Smooth muscle cell (in vitro differentiated cells): ENCODE data around the gene GPR139. TPM values are rescaled to one million over a fixed set of nuclear protein-coding genes. Genes with fewer than 3 reads are reported as not detected.

ENCODE experiments used
- DNase-seq: peaks from one replicate; lab custom pipeline; 2025; ENCODE audit not compliant: unreplicated experiment; lab: John Stamatoyannopoulos, UW
- H2AFZ ChIP-seq: fragments of 200-600 bp; sonication (generic); 2 replicates; pipeline ENCODE4 v1.6.0; 2016; ENCODE audit warnings: antibody characterized with exemption, low read depth, mild to moderate bottlenecking
- H3F3A ChIP-seq: fragments of 200-600 bp; sonication (generic); 2 replicates; pipeline ENCODE4 v1.6.0; 2017; ENCODE audit warnings: antibody characterized with exemption, low read depth
- H3K27ac ChIP-seq: fragments of 200-600 bp; sonication (generic); 2 replicates; pipeline ENCODE4 v1.5.1; 2016; ENCODE audit warnings: low read depth, mild to moderate bottlenecking
- H3K27me3 ChIP-seq: fragments of 200-600 bp; sonication (generic); 2 replicates; pipeline ENCODE4 v1.6.1; 2016; ENCODE audit warnings: low read depth, mild to moderate bottlenecking
- H3K36me3 ChIP-seq: fragments of 200-600 bp; sonication (generic); 2 replicates; pipeline ENCODE4 v1.5.1; 2016; ENCODE audit warnings: low read depth
- H3K4me1 ChIP-seq: fragments of 200-600 bp; sonication (generic); 2 replicates; pipeline ENCODE4 v1.5.1; 2016; ENCODE audit warnings: low read depth
- H3K4me2 ChIP-seq: fragments of 200-600 bp; sonication (generic); 2 replicates; pipeline ENCODE4 v1.6.0; 2016; ENCODE audit warnings: mild to moderate bottlenecking
- H3K4me3 ChIP-seq: fragments of 200-600 bp; sonication (generic); 2 replicates; pipeline ENCODE4 v1.5.1; 2016; ENCODE audit warnings: mild to moderate bottlenecking
- H3K79me2 ChIP-seq: fragments of 200-600 bp; sonication (generic); 2 replicates; pipeline ENCODE4 v1.6.0; 2016; ENCODE audit warnings: low read depth, mild to moderate bottlenecking
- H3K9ac ChIP-seq: fragments of 200-600 bp; sonication (generic); 2 replicates; pipeline ENCODE4 v1.6.0; 2016; ENCODE audit warnings: low read depth
- H3K9me3 ChIP-seq: fragments of 200-600 bp; sonication (generic); replicated peaks from 2 replicates; pipeline ENCODE4 v1.5.1; 2016; ENCODE audit warnings: low read depth
- H4K20me1 ChIP-seq: fragments of 200-600 bp; sonication (generic); 2 replicates; pipeline ENCODE4 v1.6.0; 2016; ENCODE audit warnings: low read depth
- CTCF ChIP-seq: fragments of 200-600 bp; sonication (generic); IDR thresholded peaks from 2 replicates; pipeline ENCODE4 v1.5.1; 2017; ENCODE audit warnings: borderline replicate concordance, mild to moderate bottlenecking, antibody characterized with exemption; ENCODE audit not compliant: insufficient read depth, poor library complexity, severe bottlenecking
- whole genome bisulfite sequencing: methylation state at CpG from one replicate; pipeline ENCODE4 v1.1.7; 2016; ENCODE audit warnings: low lambda C conversion rate; 5-methylcytosine and 5-hydroxymethylcytosine counted together
- polyA plus RNA-seq: library from polyadenylated mRNA; unstranded; fragments of >200 nt; fragmentation: Nextera tagmentation; extraction: Ambion mirVana; gene quantifications from 2 replicates; pipeline ENCODE4 v1.2.1, GENCODE V29; 2016
- total RNA-seq: library from RNA; depleted of rRNA; stranded (reverse); fragments of >200 nt; gene quantifications from 2 replicates; pipeline ENCODE4 v1.2.3, GENCODE V29; 2014

GPR139 gene
- total and polyA plus RNA-seq, 2 experiments from 2014 or later: not detected

DNA sequence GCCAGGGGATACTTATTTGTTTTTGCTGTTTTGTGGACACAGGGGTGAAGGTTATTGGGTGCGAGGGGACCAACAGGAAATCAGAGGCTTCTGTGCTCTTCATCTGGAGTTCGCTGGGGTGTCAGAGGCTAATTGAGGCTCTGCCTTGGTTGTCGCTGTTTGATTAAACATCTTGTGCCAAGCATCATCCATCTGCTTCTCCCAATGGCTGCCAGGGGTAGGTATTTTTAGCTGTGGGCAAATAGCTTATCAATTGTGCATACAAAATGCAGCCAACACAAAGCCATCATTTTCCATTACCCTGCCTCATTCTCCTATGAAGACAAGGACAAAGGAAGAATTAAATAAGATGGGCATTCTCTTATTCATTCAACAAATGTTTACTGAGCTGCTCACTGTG, 27.8 kb downstream of the GPR139 start:
- Histone ChIP-seq H2AFZ (no peak overlapping the region), H3F3A (no peaks in the 10 kb centered on the region), H3K9ac (no peak overlapping the region), H3K4me2 (no peak overlapping the region), H3K9me3 (no peaks in the 10 kb centered on the region), H4K20me1 (no peaks in the 10 kb centered on the region), H3K27me3 (peaks cover 3% of the 10 kb centered on the region), H3K27ac (no peak overlapping the region), H3K4me3 (no peak overlapping the region), H3K79me2 (no peaks in the 10 kb centered on the region), H3K4me1 (no peaks in the 10 kb centered on the region), H3K36me3 (no peaks in the 10 kb centered on the region)
- DNase-seq: no peak
- TF ChIP-seq CTCF: no peak
- 85% methylated on average over 3 of the region's 3 CpGs for WGBS

DNA sequence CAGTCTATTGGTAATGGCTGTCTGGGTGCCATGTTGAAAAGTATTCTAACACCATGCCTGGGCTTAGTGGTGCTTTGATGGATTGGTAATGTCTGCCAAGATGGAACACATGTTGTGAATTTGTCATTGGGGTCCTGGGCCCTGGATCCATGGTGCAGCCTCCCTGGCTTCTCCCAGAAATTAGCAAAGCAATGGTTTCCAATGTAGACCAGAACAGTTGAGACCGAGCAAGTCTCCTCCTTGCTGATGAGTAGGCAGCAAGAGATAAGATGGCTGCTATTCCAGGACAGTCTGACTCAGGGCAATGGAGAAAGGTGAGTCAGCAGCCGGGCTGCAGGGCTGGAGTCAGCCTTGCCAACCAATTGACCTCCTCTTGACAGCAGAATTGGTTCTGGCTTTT, 30.8 kb downstream of the GPR139 start:
- Histone ChIP-seq H3K4me2 (no peak overlapping the region), H3K79me2 (no peaks in the 10 kb centered on the region), H3K27ac (no peak overlapping the region), H3K4me3 (no peak overlapping the region), H3F3A (no peaks in the 10 kb centered on the region), H2AFZ (no peak overlapping the region), H3K36me3 (no peaks in the 10 kb centered on the region), H3K9ac (no peak overlapping the region), H3K4me1 (no peaks in the 10 kb centered on the region), H3K9me3 (no peaks in the 10 kb centered on the region), H3K27me3 (peaks cover 15% of the 10 kb centered on the region), H4K20me1 (no peaks in the 10 kb centered on the region)
- WGBS: 36% methylated on average over 2 of the region's 2 CpGs
- no peak for TF ChIP-seq CTCF
- no peak for DNase-seq

DNA sequence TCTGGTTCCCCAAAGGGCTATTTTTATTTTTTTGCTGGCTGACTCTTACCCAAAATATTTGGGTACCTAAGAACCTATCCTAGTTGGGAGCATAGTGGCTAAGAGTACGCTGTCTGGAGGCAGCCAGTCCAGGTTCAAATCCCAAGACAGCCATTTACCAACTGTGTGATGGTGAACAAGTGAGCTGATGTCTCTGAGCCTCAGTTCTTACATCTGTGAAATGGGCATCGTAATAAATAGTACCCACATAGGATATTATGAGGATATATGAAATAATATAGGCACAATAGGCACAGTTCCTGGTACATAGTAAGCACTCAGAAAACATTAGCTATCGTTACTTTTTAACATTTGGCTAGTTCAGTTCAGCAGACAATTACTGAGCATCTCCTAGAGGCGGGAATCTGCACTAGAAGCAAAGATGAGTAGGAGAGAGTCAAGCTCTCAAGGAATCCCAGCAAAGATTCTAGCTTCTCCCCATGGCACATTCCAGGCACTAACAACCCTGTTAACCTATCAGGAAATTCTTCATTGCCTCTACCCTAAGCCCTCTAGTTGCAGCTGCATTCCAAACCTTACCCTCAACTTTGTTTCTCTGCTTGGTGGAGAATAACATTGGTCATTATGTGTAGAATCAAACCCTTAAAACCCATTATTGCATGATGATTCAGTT, 31.6 kb downstream of the GPR139 start:
- Histone ChIP-seq H3K4me1 (no peaks in the 10 kb centered on the region), H3K27me3 (peaks cover 15% of the 10 kb centered on the region), H3K79me2 (no peaks in the 10 kb centered on the region), H3K4me2 (no peak overlapping the region), H3F3A (no peaks in the 10 kb centered on the region), H3K9ac (no peak overlapping the region), H3K36me3 (no peaks in the 10 kb centered on the region), H3K4me3 (no peak overlapping the region), H3K9me3 (no peaks in the 10 kb centered on the region), H2AFZ (no peak overlapping the region), H4K20me1 (no peaks in the 10 kb centered on the region), H3K27ac (no peak overlapping the region)
- TF ChIP-seq CTCF: no peak
- WGBS: 90% methylated on average over 4 of the region's 4 CpGs
- no peak for DNase-seq

- Histone ChIP-seq H3K27me3 (peaks cover 15% of the 10 kb centered on the region), H3K4me3 (no peak overlapping the region), H3K36me3 (no peaks in the 10 kb centered on the region), H4K20me1 (no peaks in the 10 kb centered on the region), H3K9me3 (no peaks in the 10 kb centered on the region), H3K9ac (no peak overlapping the region), H3K27ac (no peak overlapping the region), H3F3A (no peaks in the 10 kb centered on the region), H3K79me2 (no peaks in the 10 kb centered on the region), H2AFZ (no peak overlapping the region), H3K4me2 (no peak overlapping the region), H3K4me1 (no peaks in the 10 kb centered on the region)
- WGBS: 74% methylated on average over 4 of the region's 4 CpGs
- no peak for DNase-seq
- no peak for TF ChIP-seq CTCF
These were observed 33.7 kb downstream of the GPR139 start for GRCh38 chr16:20040011-20040410.
